Activated CD4-positive, alpha-beta T cell treated with anti-CD3 and anti-CD28 coated beads, Interleukin-2, amount 50 U/mL, for 24 hours (primary cell): ENCODE results near the gene PTGIR.

Source experiments
- DNase-seq, 2 donors: peaks; one replicate each; pipeline ENCODE4 v3.0.0-alpha.2; 2020; ENCODE audit warnings: low read depth in 1 of 2, low spot score in 1 of 2

Gene PTGIR

DNA sequence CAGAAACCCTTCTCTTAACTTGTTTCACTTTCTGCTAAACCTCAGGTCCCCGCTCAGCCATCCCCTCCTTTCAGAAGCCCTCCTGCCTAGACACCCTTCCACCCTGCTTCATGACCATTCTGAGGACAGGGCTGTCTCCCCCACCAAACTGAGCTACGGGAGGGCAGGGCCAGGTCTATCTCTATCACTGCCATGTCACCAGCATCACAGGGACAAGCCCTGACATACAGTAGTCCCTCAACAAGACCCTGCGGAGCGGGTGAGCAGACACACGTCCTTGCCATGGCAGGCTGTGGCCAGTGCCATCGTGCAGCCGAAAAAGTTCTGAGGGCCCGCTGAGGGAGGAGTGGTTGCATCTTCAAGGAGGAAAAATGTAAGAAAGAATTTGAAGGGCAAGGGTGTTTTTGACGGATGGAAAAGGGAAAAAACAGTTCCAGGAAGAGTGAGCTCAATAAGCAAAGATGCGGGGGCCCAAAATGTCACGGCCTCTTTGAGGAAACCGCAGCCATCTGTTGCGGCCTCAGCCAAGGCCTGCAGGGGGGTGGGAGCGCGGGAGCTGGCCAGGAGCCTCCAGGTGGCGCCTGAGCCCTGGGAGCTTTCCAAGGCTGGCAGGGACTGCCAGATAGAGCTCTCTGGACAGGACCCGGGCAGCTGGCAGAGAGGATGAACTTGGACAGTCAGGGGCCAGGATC lies 8.1 kb downstream of the PTGIR start:
- no peak for DNase-seq

DNA sequence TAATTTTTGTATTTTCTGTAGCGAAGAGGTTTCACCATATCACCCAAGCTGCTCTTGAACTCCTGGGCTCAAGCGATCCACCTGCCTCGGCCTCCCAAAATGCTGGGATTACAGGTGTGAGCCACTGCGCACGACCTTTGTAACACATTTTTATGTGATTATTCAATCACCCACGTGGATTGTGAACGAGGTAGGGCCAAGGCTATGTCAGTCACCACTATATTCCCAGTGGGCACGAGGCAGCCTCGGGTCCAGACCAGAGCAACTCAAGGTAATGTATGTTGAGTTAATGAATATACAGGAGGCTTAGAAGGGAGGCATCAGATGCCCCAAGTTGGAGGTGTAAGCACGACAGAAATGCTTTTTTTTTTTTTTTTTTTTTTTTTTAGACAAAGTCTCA lies 8.9 kb downstream of the PTGIR start:
- no peak for DNase-seq

DNA sequence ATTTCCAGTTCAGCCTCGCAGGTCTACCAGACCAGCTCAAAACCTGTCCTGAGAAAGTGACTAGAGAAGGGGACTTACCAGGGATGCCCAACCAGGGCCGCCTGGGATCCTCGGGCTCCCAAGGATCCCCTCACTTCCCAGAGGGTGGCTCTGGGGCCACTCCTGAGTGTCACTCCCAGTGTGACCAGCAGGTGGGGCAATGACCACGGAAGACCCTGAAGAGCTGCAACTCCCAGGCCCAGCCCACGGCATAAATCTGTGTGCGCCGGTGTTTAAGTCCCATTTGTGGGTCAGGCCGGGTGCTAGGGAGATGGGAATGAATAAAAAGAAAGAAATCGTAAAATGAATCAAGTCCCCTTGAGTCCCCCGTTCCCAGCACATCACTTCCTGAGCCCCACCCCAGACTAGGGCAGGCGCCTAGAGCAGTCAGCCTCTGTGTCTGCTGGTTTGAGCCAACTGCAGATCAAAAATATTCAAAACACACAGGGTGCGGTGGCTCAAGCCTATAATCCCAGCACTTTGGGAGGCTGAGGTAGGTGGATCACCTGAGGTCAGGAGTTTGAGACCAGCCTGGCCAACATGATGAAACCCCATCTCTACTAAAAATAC lies 10.7 kb downstream of the PTGIR start:
- peak; percentile 70 to 75 for DNase-seq

DNA sequence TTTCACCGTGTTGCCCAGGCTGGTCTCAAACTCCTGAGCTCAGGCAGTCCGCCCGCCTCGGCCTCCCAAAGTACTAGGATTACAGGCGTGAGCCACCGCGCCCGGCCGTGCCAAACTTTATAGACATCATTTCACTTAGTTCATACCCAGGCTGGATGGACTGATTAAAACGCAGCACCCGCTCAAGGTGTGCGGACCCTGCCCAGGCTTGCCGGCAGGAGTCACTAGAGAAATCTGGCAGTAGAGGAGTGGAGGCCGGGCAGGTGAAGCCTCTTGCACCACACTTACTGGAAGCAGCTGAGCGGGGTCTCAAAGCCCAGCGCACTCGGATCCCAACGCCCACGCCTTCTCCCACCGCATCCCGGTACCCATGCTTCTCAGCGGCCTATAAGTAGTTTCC lies 11.4 kb downstream of the PTGIR start:
- no peak for DNase-seq

DNA sequence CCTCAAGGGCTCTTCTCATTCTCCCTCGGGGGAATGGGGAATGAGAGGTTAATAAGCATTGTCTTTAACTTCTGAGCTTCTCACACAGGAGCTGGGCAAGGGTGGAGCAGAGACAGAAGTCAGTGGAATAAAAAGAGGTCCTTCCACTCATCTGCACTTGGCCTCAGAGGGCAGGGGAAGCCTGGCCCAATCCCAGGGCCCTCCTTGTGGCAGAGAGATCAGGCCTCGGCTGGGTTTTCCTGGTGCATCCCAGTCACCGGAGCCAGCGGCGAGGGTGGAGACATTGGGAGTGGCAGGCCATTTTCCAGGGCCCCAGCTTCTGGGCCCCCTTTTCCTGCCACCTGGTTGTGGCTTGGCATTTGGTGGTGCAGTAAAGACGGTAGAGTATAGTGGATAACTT lies 13.1 kb downstream of the PTGIR start:
- DNase-seq, result no peak

DNA sequence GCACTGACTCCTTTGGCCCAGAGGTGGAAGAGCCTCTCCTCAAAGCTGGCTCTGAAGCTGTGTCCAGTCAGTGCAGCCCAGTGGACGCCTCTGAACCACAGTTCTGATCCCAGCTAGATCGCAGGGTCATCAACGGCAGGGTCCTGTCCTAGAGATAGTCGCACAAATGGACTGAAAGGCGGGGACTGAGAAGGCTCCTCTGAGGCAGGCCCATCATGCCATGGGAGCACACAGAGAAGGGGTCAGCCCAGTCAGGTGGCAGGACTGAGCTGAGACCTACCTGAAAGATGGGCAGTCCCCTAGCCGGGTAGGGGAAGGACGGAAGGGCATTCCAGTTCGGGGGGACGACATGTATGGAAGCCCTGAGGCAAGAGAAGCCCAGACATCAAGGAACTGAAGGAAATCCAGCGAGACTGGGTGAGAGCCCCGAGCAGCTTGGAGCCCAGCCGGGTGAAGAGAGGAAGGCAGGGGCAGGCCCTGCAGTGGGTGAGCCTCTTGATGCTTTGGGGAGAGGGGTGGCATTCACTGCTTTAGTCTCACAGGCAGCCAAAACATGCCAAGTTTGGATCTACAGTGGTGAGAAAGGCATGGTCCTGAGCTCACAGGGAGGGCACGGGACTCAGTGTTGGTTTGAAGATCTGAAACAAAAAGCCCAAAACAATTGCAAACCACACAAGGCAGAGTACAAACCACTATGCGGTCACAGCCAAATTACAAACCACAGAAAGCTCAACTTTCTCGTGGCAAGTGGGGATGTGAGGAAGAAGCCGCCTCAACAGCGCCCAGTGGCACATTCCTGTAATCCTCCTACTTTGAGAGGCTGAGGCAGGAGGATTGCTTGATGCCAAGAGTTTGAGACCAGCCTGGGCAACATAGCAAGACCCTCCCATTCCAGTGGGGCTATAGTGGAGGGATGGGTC lies 13.8 kb downstream of the PTGIR start:
- no peak for DNase-seq

DNA sequence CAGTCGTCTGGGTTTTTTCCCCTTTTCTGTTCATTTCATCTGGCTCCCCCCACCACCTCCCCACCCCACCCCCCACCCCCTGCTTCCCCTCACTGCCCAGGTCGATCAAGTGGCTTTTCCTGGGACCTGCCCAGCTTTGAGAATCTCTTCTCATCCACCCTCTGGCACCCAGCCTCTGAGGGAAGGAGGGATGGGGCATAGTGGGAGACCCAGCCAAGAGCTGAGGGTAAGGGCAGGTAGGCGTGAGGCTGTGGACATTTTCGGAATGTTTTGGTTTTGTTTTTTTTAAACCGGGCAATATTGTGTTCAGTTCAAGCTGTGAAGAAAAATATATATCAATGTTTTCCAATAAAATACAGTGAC lies 14.5 kb downstream of the PTGIR start:
- DNase-seq, result no peak

DNA sequence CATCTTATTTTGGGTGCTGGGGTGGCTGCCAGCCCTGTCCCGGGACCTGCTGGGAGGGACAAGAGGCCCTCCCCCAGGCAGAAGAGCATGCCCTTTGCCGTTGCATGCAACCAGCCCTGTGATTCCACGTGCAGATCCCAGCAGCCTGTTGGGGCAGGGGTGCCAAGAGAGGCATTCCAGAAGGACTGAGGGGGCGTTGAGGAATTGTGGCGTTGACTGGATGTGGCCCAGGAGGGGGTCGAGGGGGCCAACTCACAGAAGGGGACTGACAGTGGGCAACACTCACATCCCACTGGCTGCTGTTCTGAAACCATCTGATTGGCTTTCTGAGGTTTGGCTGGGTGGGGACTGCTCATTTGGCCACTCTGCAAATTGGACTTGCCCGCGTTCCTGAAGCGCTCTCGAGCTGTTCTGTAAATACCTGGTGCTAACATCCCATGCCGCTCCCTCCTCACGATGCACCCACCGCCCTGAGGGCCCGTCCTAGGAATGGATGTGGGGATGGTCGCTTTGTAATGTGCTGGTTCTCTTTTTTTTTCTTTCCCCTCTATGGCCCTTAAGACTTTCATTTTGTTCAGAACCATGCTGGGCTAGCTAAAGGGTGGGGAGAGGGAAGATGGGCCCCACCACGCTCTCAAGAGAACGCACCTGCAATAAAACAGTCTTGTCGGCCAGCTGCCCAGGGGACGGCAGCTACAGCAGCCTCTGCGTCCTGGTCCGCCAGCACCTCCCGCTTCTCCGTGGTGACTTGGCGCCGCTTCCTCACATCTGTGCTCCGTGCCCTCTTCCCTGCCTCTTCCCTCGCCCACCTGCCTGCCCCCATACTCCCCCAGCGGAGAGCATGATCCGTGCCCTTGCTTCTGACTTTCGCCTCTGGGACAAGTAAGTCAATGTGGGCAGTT lies 15.1 kb downstream of the PTGIR start:
- no peak for DNase-seq

DNA sequence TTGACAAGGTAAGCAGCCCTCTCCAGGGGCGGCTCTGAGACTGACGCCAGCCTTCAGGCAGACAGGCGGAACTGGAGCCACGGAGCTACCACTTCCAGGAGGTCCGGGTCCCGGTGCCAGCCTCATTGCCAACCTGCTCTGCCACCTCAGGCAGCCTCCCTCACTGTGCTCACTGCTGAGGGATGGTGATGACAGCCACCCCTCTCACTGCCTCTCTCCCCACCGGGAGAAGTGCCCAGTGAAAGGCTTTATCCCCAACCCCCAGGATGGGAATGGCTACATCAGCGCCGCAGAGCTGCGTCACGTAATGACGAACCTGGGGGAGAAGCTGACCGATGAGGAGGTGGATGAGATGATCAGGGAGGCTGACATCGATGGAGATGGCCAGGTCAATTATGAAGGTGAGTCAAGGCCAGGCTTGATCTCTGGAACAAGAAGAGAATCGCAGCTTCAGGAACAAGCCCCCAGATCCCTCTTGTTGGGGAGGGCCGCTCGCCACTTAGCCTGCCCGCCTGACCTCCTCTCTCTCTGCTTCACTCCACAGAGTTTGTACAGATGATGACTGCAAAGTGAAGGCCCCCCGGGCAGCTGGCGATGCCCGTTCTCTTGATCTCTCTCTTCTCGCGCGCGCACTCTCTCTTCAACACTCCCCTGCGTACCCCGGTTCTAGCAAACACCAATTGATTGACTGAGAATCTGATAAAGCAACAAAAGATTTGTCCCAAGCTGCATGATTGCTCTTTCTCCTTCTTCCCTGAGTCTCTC lies 16.1 kb downstream of the PTGIR start:
- DNase-seq, result no peak

DNA sequence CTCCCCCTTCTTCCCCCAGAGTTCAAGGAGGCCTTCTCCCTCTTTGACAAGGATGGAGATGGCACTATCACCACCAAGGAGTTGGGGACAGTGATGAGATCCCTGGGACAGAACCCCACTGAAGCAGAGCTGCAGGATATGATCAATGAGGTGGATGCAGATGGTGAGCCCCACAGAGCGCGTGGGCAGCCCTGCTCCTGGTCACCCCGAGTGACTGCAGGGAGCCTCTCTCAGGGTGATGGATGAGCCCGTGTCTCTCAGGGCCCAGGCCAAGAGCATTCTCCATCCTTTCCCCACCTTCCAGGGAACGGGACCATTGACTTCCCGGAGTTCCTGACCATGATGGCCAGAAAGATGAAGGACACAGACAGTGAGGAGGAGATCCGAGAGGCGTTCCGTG lies 16.7 kb downstream of the PTGIR start:
- no peak for DNase-seq

DNA sequence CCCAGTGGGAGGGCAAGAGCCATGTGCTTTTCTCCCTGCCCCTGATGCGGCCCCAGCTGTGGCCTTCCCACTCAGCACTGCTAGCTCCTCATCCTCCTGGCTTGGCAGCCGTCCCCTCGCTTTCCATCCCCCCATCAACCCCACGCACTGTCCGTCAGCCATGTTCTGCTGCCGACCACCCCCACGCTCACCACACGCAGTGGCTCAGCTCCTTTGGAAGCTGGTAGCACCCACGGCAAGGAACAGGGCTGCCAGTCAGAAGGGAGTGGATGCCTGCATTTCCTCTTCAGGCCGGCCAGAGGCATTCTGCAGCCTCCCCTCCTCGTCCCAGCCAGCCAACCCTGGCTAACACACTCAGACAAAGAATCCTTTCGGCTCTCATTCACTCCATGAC lies 17.4 kb downstream of the PTGIR start:
- no peak for DNase-seq

DNA sequence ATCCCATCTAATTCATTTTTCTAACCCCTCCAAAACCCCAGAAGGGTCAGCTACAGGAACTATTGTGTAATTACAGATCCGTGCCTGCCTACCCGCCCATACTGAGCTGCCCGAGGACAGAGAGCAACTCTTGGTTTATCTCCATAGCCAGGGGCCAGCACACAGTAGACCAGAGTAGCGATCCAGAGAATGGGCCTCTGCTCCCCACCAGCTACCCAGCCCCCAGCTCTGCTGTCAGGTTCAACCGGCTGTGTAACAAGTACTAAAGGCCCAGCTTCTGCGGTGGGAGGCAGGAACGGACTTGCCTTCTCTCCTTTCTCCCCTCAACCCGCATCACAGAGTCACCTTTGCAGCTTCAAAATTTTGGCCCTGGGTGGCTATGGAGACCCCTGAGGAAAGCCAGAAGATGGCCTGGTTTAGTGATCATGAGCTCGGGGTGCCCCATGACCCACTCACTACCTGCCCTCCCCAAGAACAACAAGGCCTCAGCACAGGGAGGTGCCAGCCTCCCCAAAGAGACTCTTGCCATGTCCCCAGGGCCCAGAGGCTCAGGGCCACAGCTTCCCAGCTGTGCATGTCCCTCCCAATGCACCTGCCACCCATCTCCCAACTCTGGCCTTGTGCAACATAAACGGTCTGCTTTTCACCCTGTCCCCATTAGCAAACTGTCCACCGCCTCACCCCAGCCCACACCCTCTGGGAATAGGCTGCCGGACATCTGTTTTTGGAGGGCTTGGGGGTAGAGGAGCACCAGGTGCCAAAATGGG lies 18.0 kb downstream of the PTGIR start:
- DNase-seq, result no peak

DNA sequence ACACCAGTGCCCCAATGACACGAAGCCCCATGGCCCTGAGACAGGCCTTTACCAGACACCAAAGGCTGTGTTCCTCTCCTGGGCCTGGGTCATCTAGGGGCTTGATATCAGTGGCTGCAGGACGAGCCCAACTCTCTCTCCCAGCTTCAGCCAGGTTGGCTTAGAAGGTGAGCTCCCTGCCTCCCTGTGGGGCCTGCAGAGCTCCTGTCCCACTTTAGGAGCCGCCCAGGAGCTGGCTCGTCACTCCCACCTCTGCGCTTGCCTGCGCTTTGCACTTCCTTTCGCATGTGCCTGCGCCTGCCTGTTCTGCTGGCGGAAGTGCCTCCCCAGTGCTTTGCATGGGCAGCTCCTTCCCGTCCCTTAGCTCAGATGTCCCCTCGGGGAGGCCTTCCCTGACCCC lies 18.9 kb downstream of the PTGIR start:
- no peak for DNase-seq

DNA sequence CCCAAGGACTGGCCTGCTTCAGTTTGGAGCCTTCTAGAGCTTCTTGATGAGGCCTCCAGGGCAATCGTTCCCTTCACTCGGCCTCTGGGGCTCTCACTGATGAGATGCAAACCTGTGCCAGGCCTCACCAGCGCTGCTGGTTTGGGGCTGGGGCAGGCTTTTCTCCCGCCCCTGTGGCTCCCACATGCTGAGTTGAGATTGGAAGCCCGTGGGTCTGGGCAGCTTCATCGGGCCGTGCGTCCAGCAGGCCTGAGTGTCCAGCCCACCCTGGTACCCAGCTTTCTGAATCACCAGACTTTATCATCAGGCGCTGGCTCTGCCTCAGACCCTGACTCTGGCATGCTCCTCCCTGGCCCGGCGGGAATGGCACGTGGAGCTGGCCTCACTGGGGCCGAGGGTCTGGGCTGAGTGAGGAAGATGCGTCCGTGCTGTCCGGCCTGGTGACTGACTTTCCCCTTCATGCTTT lies 19.5 kb downstream of the PTGIR start:
- no peak for DNase-seq

DNA sequence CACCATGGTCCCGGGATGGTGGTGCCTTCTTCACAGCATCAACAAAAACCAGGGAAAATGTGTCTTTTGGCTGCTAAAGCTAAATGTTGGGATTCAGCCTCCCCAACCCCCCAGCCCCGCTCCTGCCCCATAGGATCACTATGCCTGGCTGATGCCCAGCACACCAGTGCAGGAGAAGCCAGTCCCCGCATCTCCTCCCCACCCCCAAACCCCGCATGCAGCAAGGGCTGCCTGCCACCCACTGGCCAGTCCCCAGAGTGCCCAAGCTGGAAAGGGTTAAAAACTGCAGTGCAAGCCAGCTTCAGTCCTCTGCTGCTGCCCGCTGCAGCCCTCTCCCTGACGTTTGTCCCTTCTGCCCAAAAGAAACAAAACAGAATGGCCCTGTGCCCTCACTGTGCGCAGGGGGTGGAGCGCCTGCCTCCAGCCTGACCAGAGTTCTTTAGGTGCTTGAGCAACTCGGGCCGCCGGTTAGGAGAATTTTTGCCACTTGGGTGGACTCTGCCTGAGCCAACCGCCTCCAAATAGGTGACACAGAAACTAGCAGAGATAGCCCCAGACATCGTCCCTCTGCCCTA lies 20.0 kb downstream of the PTGIR start:
- no peak for DNase-seq

DNA sequence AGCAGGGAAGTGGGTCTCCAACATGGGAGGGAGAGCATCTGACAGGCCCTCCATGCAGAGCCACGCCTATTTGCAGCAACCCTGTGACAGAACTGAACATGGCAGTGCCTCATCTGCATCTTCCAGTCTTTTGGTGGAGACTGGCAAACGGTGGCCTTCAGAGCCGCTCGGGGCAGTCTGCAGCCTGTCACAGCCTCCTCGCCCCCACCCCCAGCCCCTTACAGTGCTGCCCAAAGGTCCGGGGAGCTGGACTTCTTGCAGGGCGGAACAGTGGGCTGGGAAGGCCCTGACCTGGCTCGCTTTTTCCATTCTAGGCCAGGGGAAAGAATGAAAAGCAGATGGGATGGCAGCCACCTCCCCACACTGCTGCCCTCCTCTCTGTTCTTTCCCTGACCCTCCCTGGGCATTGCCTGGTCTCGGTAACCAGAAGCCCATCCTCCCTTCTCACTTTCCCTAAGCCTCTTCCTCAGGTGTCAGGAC lies 21.1 kb downstream of the PTGIR start:
- no peak for DNase-seq

DNA sequence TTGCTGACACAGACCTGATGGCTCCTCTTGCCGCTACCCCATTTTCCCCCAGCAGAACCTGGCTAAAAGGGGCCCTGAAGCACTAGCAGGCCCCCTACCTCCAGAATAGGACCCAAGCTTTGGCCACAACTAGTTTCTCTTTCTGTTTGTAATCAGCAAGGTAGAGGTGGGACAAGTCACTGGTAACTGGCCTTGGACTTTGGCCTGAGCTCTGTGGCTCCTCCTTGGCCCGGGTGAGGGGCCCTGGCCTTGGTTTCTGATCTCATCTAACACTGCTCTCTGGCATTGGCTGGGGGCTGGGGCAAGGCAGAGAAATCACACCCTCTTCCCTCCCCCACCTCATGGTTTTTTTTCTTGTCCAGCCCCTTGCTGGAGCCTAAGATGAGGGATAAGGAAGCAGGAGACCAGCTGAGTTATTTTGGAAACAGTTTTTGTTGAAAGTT lies 21.7 kb downstream of the PTGIR start:
- DNase-seq, result no peak

DNA sequence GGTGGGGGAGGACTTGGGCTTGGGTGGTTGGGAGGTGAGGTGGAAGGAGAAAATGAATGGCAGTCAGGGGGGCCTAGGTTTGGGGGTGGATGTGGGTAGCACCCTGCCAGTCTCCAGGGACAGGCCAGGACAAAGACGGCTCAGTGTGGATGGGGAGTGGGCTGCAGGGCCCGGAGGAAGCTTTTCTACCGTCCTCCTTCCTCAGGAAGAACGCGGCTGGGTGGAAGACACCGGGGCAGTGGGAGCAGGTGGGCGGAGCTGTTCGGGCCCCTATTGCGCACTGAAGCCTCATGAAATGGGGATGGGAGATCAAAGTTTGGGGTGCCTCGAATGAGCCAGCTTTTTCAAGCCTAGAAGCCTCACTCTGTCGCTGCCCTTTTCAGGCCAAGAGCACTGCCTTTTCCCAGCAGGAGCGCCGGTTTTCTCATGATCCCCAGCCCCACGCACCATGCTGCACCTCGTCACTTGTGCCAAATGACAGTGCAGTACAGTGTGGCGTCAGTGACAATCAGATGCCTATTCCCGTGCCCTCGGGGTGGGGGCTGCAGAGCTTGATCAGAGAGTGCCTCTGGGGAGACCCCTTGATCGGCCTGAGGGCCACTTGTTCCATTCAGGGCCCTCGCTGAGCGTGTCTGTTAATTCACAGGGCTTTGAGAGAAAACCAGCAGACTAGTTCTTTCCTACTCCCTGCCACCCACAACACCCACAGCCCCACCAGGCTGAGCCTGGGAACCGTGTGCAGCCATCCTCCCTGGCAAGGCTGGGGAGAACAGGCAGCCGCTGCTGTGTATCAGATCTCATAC lies 22.3 kb downstream of the PTGIR start:
- peak in 1 of 2 donors; percentile 61 for DNase-seq
